SK-N-SH treated with all-trans-retinoic acid at 6 μM for 48 hours (cell line): ENCODE measurements around the gene ITIH5.

Experiments
- ATAC-seq: fragments of 200-7000 bp; cut with Tn5 transposase; 3 replicates; pipeline ENCODE4 v1.9.1; 2020; ENCODE audit warnings: mild to moderate bottlenecking, moderate library complexity
- ARNTL ChIP-seq: fragments of 450-650 bp; formaldehyde crosslinking; IDR thresholded peaks from 2 replicates; pipeline ENCODE4 v1.5.0; 2020; ENCODE audit warnings: low read depth, mild to moderate bottlenecking, moderate library complexity, borderline replicate concordance
- BACH2 ChIP-seq: fragments of 250-450 bp; sonication (Bioruptor Pico); IDR thresholded peaks from 2 replicates; pipeline ENCODE4 v1.9.0; 2021; ENCODE audit warnings: mild to moderate bottlenecking, borderline replicate concordance
- CREB5 ChIP-seq: fragments of 250-450 bp; sonication (Bioruptor Pico); IDR thresholded peaks from 2 replicates; pipeline ENCODE4 v1.5.1; 2020; ENCODE audit warnings: low read depth, mild to moderate bottlenecking, moderate library complexity
- CSDC2 ChIP-seq: fragments of 250-450 bp; sonication (Bioruptor Pico); IDR thresholded peaks from 2 replicates; pipeline ENCODE4 v1.5.0; 2020; ENCODE audit warnings: mild to moderate bottlenecking, moderate library complexity
- CSRNP3 ChIP-seq: fragments of 250-450 bp; sonication (Bioruptor Pico); IDR thresholded peaks from 2 replicates; pipeline ENCODE4 v1.5.1; 2021; ENCODE audit warnings: mild to moderate bottlenecking, moderate library complexity
- ESRRG ChIP-seq: fragments of 250-450 bp; sonication (Bioruptor Pico); IDR thresholded peaks from 2 replicates; pipeline ENCODE4 v1.6.1; 2021; ENCODE audit warnings: mild to moderate bottlenecking
- GLIS3 ChIP-seq: fragments of 250-450 bp; sonication (Bioruptor Pico); IDR thresholded peaks from 2 replicates; pipeline ENCODE4 v1.5.0; 2020; ENCODE audit warnings: mild to moderate bottlenecking, moderate library complexity
- ISL1 ChIP-seq: fragments of 250-450 bp; sonication (Bioruptor Pico); IDR thresholded peaks from 2 replicates; pipeline ENCODE4 v2.1.2; 2022; ENCODE audit warnings: mild to moderate bottlenecking, moderate library complexity
- OSR1 ChIP-seq: fragments of 250-450 bp; sonication (Bioruptor Pico); IDR thresholded peaks from 2 replicates; pipeline ENCODE4 v1.8.0; 2022; ENCODE audit warnings: moderate library complexity, mild to moderate bottlenecking, inconsistent platforms
- POU6F1 ChIP-seq: fragments of 250-450 bp; sonication (Bioruptor Pico); IDR thresholded peaks from 2 replicates; pipeline ENCODE4 v1.8.0; 2021; ENCODE audit warnings: low read depth, mild to moderate bottlenecking, moderate library complexity, borderline replicate concordance
- PPARA ChIP-seq: fragments of 250-450 bp; sonication (Bioruptor Pico); IDR thresholded peaks from 2 replicates; pipeline ENCODE4 v1.5.0; 2020; ENCODE audit warnings: mild to moderate bottlenecking, borderline replicate concordance
- RARB ChIP-seq: fragments of 250-450 bp; sonication (Bioruptor Pico); IDR thresholded peaks from 2 replicates; pipeline ENCODE4 v1.8.0; 2021; ENCODE audit warnings: mild to moderate bottlenecking, moderate library complexity
- SNAI2 ChIP-seq: fragments of 250-450 bp; sonication (Bioruptor Pico); IDR thresholded peaks from 2 replicates; pipeline ENCODE4 v1.5.0; 2020; ENCODE audit warnings: mild to moderate bottlenecking, moderate library complexity
- TCF4 ChIP-seq: fragments of 250-450 bp; sonication (Bioruptor Pico); IDR thresholded peaks from 2 replicates; pipeline ENCODE4 v1.8.0; 2021; ENCODE audit warnings: mild to moderate bottlenecking, moderate library complexity, borderline replicate concordance
- TOX ChIP-seq: fragments of 250-450 bp; sonication (Bioruptor Pico); IDR thresholded peaks from 2 replicates; pipeline ENCODE4 v1.8.0; 2021; ENCODE audit warnings: mild to moderate bottlenecking, moderate library complexity, borderline replicate concordance
- TSHZ2 ChIP-seq: fragments of 250-450 bp; sonication (Bioruptor Pico); IDR thresholded peaks from 2 replicates; pipeline ENCODE4 v1.5.0; 2020; ENCODE audit warnings: mild to moderate bottlenecking, moderate library complexity
- ZC3H10 ChIP-seq: fragments of 250-450 bp; sonication (Bioruptor Pico); IDR thresholded peaks from 2 replicates; pipeline ENCODE4 v1.5.1; 2021; ENCODE audit warnings: mild to moderate bottlenecking, moderate library complexity
- ZFP3 ChIP-seq: fragments of 250-450 bp; sonication (Bioruptor Pico); IDR thresholded peaks from 2 replicates; pipeline ENCODE4 v1.5.0; 2020; ENCODE audit warnings: mild to moderate bottlenecking, moderate library complexity
- ZFP30 ChIP-seq: fragments of 450-650 bp; formaldehyde crosslinking; IDR thresholded peaks from 2 replicates; pipeline ENCODE4 v1.5.0; 2022; ENCODE audit warnings: mild to moderate bottlenecking, moderate library complexity
- ZNF565 ChIP-seq: fragments of 450-650 bp; formaldehyde crosslinking; conservative IDR thresholded peaks from 2 replicates; pipeline ENCODE4 v1.5.0; 2020; ENCODE audit warnings: low read depth, mild to moderate bottlenecking, moderate library complexity
- ZNF70 ChIP-seq: fragments of 450-650 bp; formaldehyde crosslinking; IDR thresholded peaks from 2 replicates; pipeline ENCODE4 v1.5.0; 2020; ENCODE audit warnings: mild to moderate bottlenecking, moderate library complexity
- ZNF8 ChIP-seq: fragments of 450-650 bp; formaldehyde crosslinking; IDR thresholded peaks from 2 replicates; pipeline ENCODE4 v1.5.0; 2020; ENCODE audit warnings: mild to moderate bottlenecking, moderate library complexity

ITIH5 gene

GRCh38 chr10:7606951-7607404 lies 59.8 kb downstream of the ITIH5 start:
- TF ChIP-seq GLIS3 (no peak), ARNTL (CRISPR knock-in tag) (no peak), TOX (CRISPR knock-in tag) (no peak), BACH2 (CRISPR knock-in tag) (no peak), CREB5 (CRISPR knock-in tag) (no peak), ZNF565 (CRISPR knock-in tag) (no peak), PPARA (CRISPR knock-in tag) (no peak), CSDC2 (CRISPR knock-in tag) (no peak), TSHZ2 (CRISPR knock-in tag) (no peak), ZFP30 (CRISPR knock-in tag) (no peak), CSRNP3 (CRISPR knock-in tag) (no peak), RARB (CRISPR knock-in tag) (no peak), ZNF8 (CRISPR knock-in tag) (no peak), SNAI2 (CRISPR knock-in tag) (no peak), ZC3H10 (CRISPR knock-in tag) (no peak), TCF4 (CRISPR knock-in tag) (no peak), ZNF70 (CRISPR knock-in tag) (no peak), ISL1 (CRISPR knock-in tag) (no peak), POU6F1 (CRISPR knock-in tag) (no peak)
- ATAC-seq = no peak

- ATAC-seq = no peak
- TF ChIP-seq ZFP3 = peak; percentile 72; the same call in 1 of the 2 replicates
- no peak for TF ChIP-seq ESRRG (CRISPR knock-in tag)
These were observed 61.0 kb downstream of the ITIH5 start for GRCh38 chr10:7605565-7606295.

- ATAC-seq = no peak
- TF ChIP-seq ZNF565 (CRISPR knock-in tag) (no peak), PPARA (CRISPR knock-in tag) (no peak), POU6F1 (CRISPR knock-in tag) (no peak), RARB (CRISPR knock-in tag) (no peak), CREB5 (CRISPR knock-in tag) (no peak), CSRNP3 (CRISPR knock-in tag) (no peak), ZFP30 (CRISPR knock-in tag) (no peak), ARNTL (CRISPR knock-in tag) (no peak), ZNF70 (CRISPR knock-in tag) (no peak), OSR1 (CRISPR knock-in tag) (no peak), ESRRG (CRISPR knock-in tag) (no peak), ZFP3 (no peak), GLIS3 (no peak), SNAI2 (CRISPR knock-in tag) (no peak)
These were observed 65.6 kb downstream of the ITIH5 start for GRCh38 chr10:7601023-7601656.
